Stimulated activated CD4-positive, alpha-beta T cell treated with anti-CD3 and anti-CD28 coated beads, Interleukin-15, amount 100 ng/mL, for 24 hours (primary cell): ENCODE results near the gene PLK5.

Experiments
- DNase-seq: peaks from one replicate; pipeline ENCODE4 v3.0.0-alpha.2; 2020

The PLK5 gene

GRCh38 chr19:1579222-1579621, 55.3 kb downstream of the PLK5 start:
- no peak for DNase-seq

GRCh38 chr19:1580382-1580781, 56.5 kb downstream of the PLK5 start:
- no peak for DNase-seq

- DNase-seq = no peak
These were observed 57.1 kb downstream of the PLK5 start for GRCh38 chr19:1580957-1581356.

GRCh38 chr19:1582201-1582600, 58.3 kb downstream of the PLK5 start:
- DNase-seq = no peak

DNA sequence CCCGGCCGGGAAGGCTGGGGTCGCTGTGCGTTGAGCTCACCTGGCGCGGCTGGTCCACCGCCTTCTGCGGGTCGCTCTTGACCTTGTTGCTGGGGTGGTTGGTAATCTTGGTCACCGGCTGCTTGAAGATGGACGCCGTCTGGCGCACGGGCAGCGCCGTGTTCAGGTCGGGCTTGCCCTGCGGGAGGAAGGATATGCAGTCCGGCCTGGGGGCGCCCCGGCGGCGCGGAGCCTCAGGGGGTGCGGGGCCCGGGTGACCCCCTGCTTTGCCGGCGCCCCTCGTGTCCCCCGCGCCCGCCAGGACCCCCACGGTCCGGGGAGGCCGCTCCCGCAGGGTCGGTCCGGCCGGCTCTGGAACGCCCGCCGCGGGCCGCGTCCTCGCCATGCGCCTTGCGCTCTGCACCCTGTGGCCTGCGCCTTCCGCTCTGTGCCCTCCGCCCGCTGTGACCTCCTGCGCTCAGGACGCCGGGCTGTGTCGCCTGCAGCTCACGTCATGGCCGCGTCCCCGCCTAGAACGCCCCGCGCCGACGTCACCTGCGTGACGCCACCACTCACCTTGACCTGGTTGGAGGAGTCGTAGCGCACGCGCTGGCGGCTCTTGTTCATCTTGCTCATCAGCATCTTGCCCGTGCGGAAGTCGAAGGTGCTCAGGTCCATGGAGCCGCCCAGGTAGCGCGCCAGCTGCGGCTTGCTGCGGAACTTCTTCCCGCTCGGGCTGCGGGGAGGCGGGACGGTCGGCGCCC, 60.8 kb downstream of the PLK5 start:
- DNase-seq = no peak

GRCh38 chr19:1585243-1585580, 61.3 kb downstream of the PLK5 start:
- no peak for DNase-seq
